ENCODE data around the gene EPHA3. TPM values are rescaled to one million over a fixed set of nuclear protein-coding genes. Genes with fewer than 3 reads are reported as not detected.
"Not testable (repeated sequence)": the region's sequence is repeated elsewhere in the genome, so short reads cannot be mapped to it uniquely, and the experiment has no call there.

EPHA3 gene
- total RNA-seq, 1 donor from 2014 or later: 24.6 TPM

GRCh38 chr3:89332386-89332785, 225.0 kb downstream of the EPHA3 start:
- TF ChIP-seq CTCF (conservative IDR thresholded peaks at IDR 0.05): no peak
- Mint-ChIP-seq H3K27me3 (ENCODE audit: low read depth) (no peaks in the 10 kb centered on the region), H3K9me3 (peaks cover under 1% of the 10 kb centered on the region), H3K27ac (ENCODE audit: unreplicated experiment) (peak overlapping the region; percentile 77), H3K4me1 (peaks cover 46% of the 10 kb centered on the region), H3K36me3 (ENCODE audit: low read depth) (no peaks in the 10 kb centered on the region), H3K4me3 (peak overlapping the region; percentile 2)
- DNase-seq (ENCODE audit: low read depth, low spot score): peak; percentile 5

- H3K36me3 Mint-ChIP-seq (ENCODE audit: low read depth): no peaks in the 10 kb centered on the region
- no peak for DNase-seq (ENCODE audit: low read depth, low spot score)
- peak overlapping the region; percentile 2 for H3K4me3 Mint-ChIP-seq
- peaks cover 46% of the 10 kb centered on the region for H3K4me1 Mint-ChIP-seq
- no peak for TF ChIP-seq CTCF (conservative IDR thresholded peaks at IDR 0.05)
- H3K27ac Mint-ChIP-seq (ENCODE audit: unreplicated experiment): peak overlapping the region; percentile 77
- no peaks in the 10 kb centered on the region for H3K9me3 Mint-ChIP-seq
- no peaks in the 10 kb centered on the region for H3K27me3 Mint-ChIP-seq (ENCODE audit: low read depth)
These were observed 225.4 kb downstream of the EPHA3 start for GRCh38 chr3:89332793-89333192.

GRCh38 chr3:89335693-89336092, 228.3 kb downstream of the EPHA3 start:
- no peak for TF ChIP-seq CTCF (conservative IDR thresholded peaks at IDR 0.05)
- Mint-ChIP-seq H3K27ac (ENCODE audit: unreplicated experiment) (no peak overlapping the region), H3K4me1 (peaks cover 38% of the 10 kb centered on the region), H3K36me3 (ENCODE audit: low read depth) (peaks cover 5% of the 10 kb centered on the region), H3K4me3 (no peak overlapping the region), H3K9me3 (peaks cover 4% of the 10 kb centered on the region), H3K27me3 (ENCODE audit: low read depth) (no peaks in the 10 kb centered on the region)
- DNase-seq (ENCODE audit: low read depth, low spot score): no peak

GRCh38 chr3:89340408-89340807, 233.0 kb downstream of the EPHA3 start:
- H3K27ac Mint-ChIP-seq (ENCODE audit: unreplicated experiment): no peak overlapping the region
- no peak overlapping the region for H3K4me3 Mint-ChIP-seq
- no peak for TF ChIP-seq CTCF (conservative IDR thresholded peaks at IDR 0.05)
- H3K4me1 Mint-ChIP-seq: peaks cover 5% of the 10 kb centered on the region
- peaks cover 4% of the 10 kb centered on the region for H3K9me3 Mint-ChIP-seq
- DNase-seq (ENCODE audit: low read depth, low spot score): no peak
- no peaks in the 10 kb centered on the region for H3K27me3 Mint-ChIP-seq (ENCODE audit: low read depth)
- H3K36me3 Mint-ChIP-seq (ENCODE audit: low read depth): peaks cover 22% of the 10 kb centered on the region

- DNase-seq (ENCODE audit: low read depth, low spot score): no peak
- peak overlapping the region; percentile 65 for H3K27ac Mint-ChIP-seq (ENCODE audit: unreplicated experiment)
- peaks cover 17% of the 10 kb centered on the region for H3K36me3 Mint-ChIP-seq (ENCODE audit: low read depth)
- H3K4me1 Mint-ChIP-seq: peaks cover 5% of the 10 kb centered on the region
- no peaks in the 10 kb centered on the region for H3K27me3 Mint-ChIP-seq (ENCODE audit: low read depth)
- TF ChIP-seq CTCF (conservative IDR thresholded peaks at IDR 0.05): no peak
- no peak overlapping the region for H3K4me3 Mint-ChIP-seq
- H3K9me3 Mint-ChIP-seq: no peaks in the 10 kb centered on the region
These were observed 236.7 kb downstream of the EPHA3 start for GRCh38 chr3:89344076-89344475.

GRCh38 chr3:89350935-89351334, 243.5 kb downstream of the EPHA3 start:
- H3K27ac Mint-ChIP-seq (ENCODE audit: unreplicated experiment); H3K9me3 Mint-ChIP-seq; H3K27me3 Mint-ChIP-seq (ENCODE audit: low read depth); H3K4me1 Mint-ChIP-seq; DNase-seq (ENCODE audit: low read depth, low spot score); H3K4me3 Mint-ChIP-seq; H3K36me3 Mint-ChIP-seq (ENCODE audit: low read depth): not testable (repeated sequence)

Measured in neural crest cell (in vitro differentiated cells).